Central memory CD8-positive, alpha-beta T cell (primary cell): ENCODE data around the gene PKP4.

Experiments
- ATAC-seq: fragments of 150-1000 bp; cut with Tn5 transposase; replicated peaks from 2 replicates; pipeline ENCODE4 v1.10.0; 2022; ENCODE audit warnings: mild to moderate bottlenecking, moderate FRiP score, moderate number of reproducible peaks; ENCODE audit not compliant: poor library complexity, severe bottlenecking; ENCODE audit errors: extremely low read depth
- DNase-seq, 2 donors: peaks; one replicate each; pipeline ENCODE4 v3.0.0; 2021; ENCODE audit warnings: low spot score in 2 of 2
- H3K27ac Mint-ChIP-seq: one replicate; pipeline ENCODE4 v1.8.0; 2022; ENCODE audit warnings: low read depth, mild to moderate bottlenecking, moderate library complexity, mixed read lengths
- H3K27me3 Mint-ChIP-seq: one replicate; pipeline ENCODE4 v1.8.0; 2022; ENCODE audit warnings: mixed read lengths
- H3K36me3 Mint-ChIP-seq: one replicate; pipeline ENCODE4 v1.8.0; 2022; ENCODE audit warnings: mild to moderate bottlenecking, moderate library complexity, mixed read lengths; ENCODE audit not compliant: insufficient read depth
- H3K4me1 Mint-ChIP-seq: one replicate; pipeline ENCODE4 v1.8.0; 2022; ENCODE audit warnings: mixed read lengths
- H3K4me3 Mint-ChIP-seq: one replicate; pipeline ENCODE4 v1.8.0; 2022; ENCODE audit warnings: mild to moderate bottlenecking, moderate library complexity, mixed read lengths
- H3K9me3 Mint-ChIP-seq: one replicate; pipeline ENCODE4 v1.8.0; 2022; ENCODE audit warnings: mixed read lengths

PKP4 gene

GRCh38 chr2:158600155-158600802 lies 143.5 kb downstream of the PKP4 start:
- DNase-seq: no peak
- ATAC-seq: no peak
- Mint-ChIP-seq H3K27ac (no peak overlapping the region), H3K27me3 (no peaks in the 10 kb centered on the region), H3K4me3 (no peak overlapping the region), H3K9me3 (no peaks in the 10 kb centered on the region), H3K4me1 (no peaks in the 10 kb centered on the region), H3K36me3 (no peaks in the 10 kb centered on the region)

- H3K9me3 Mint-ChIP-seq: no peaks in the 10 kb centered on the region
- ATAC-seq (no peak), DNase-seq (no peak)
- H3K27me3 Mint-ChIP-seq: no peaks in the 10 kb centered on the region
- H3K4me1 Mint-ChIP-seq: no peaks in the 10 kb centered on the region
- no peaks in the 10 kb centered on the region for H3K36me3 Mint-ChIP-seq
- no peak overlapping the region for H3K27ac Mint-ChIP-seq
- H3K4me3 Mint-ChIP-seq: no peak overlapping the region
These were observed 145.3 kb downstream of the PKP4 start for GRCh38 chr2:158602027-158602426.

- Mint-ChIP-seq H3K36me3 (no peaks in the 10 kb centered on the region), H3K27ac (no peak overlapping the region), H3K4me3 (no peak overlapping the region), H3K4me1 (no peaks in the 10 kb centered on the region), H3K9me3 (no peaks in the 10 kb centered on the region), H3K27me3 (no peaks in the 10 kb centered on the region)
- ATAC-seq: no peak
- DNase-seq: no peak
These were observed 146.5 kb downstream of the PKP4 start for GRCh38 chr2:158603205-158603604.

- no peaks in the 10 kb centered on the region for H3K9me3 Mint-ChIP-seq
- no peaks in the 10 kb centered on the region for H3K4me1 Mint-ChIP-seq
- no peaks in the 10 kb centered on the region for H3K27me3 Mint-ChIP-seq
- ATAC-seq (no peak), DNase-seq (no peak)
- H3K27ac Mint-ChIP-seq: no peak overlapping the region
- no peaks in the 10 kb centered on the region for H3K36me3 Mint-ChIP-seq
- H3K4me3 Mint-ChIP-seq: no peak overlapping the region
These were observed 147.2 kb downstream of the PKP4 start for GRCh38 chr2:158603986-158604385.

- H3K4me1 Mint-ChIP-seq: no peaks in the 10 kb centered on the region
- no peak for ATAC-seq
These were observed 153.3 kb downstream of the PKP4 start for GRCh38 chr2:158610059-158610458.

GRCh38 chr2:158616480-158617000 lies 159.8 kb downstream of the PKP4 start:
- no peak for ATAC-seq
- no peak overlapping the region for H3K27ac Mint-ChIP-seq
- DNase-seq: no peak
- H3K27me3 Mint-ChIP-seq: no peaks in the 10 kb centered on the region
- no peak overlapping the region for H3K4me3 Mint-ChIP-seq
- H3K36me3 Mint-ChIP-seq: no peaks in the 10 kb centered on the region
- H3K4me1 Mint-ChIP-seq: no peaks in the 10 kb centered on the region
- no peaks in the 10 kb centered on the region for H3K9me3 Mint-ChIP-seq

More at GRCh38 chr2:158610059-158610458, 153.3 kb downstream of the PKP4 start:
- DNase-seq: no peak
- no peak overlapping the region for H3K4me3 Mint-ChIP-seq
- H3K9me3 Mint-ChIP-seq: no peaks in the 10 kb centered on the region
- no peak overlapping the region for H3K27ac Mint-ChIP-seq
- H3K36me3 Mint-ChIP-seq: no peaks in the 10 kb centered on the region
- no peaks in the 10 kb centered on the region for H3K27me3 Mint-ChIP-seq

- H3K36me3 Mint-ChIP-seq: no peaks in the 10 kb centered on the region
- no peak for DNase-seq
- H3K27me3 Mint-ChIP-seq: no peaks in the 10 kb centered on the region
- no peaks in the 10 kb centered on the region for H3K9me3 Mint-ChIP-seq
- no peaks in the 10 kb centered on the region for H3K4me1 Mint-ChIP-seq
- H3K27ac Mint-ChIP-seq: no peak overlapping the region
- H3K4me3 Mint-ChIP-seq: no peak overlapping the region
- no peak for ATAC-seq
These were observed 162.2 kb downstream of the PKP4 start for GRCh38 chr2:158618891-158619490.

GRCh38 chr2:158619496-158619895 lies 162.7 kb downstream of the PKP4 start:
- Mint-ChIP-seq H3K4me1 (no peaks in the 10 kb centered on the region), H3K36me3 (peaks cover under 1% of the 10 kb centered on the region), H3K27me3 (no peaks in the 10 kb centered on the region), H3K9me3 (no peaks in the 10 kb centered on the region), H3K27ac (no peak overlapping the region), H3K4me3 (no peak overlapping the region)
- DNase-seq: no peak
- no peak for ATAC-seq

GRCh38 chr2:158620656-158621055 lies 163.9 kb downstream of the PKP4 start:
- Mint-ChIP-seq H3K36me3 (peaks cover 2% of the 10 kb centered on the region), H3K27ac (no peak overlapping the region), H3K4me3 (no peak overlapping the region), H3K27me3 (no peaks in the 10 kb centered on the region), H3K4me1 (no peaks in the 10 kb centered on the region), H3K9me3 (no peaks in the 10 kb centered on the region)
- ATAC-seq: no peak
- DNase-seq: no peak

GRCh38 chr2:158624071-158624667 lies 167.4 kb downstream of the PKP4 start:
- Mint-ChIP-seq H3K27ac (no peak overlapping the region), H3K36me3 (peaks cover 2% of the 10 kb centered on the region), H3K4me3 (no peak overlapping the region), H3K4me1 (no peaks in the 10 kb centered on the region), H3K9me3 (no peaks in the 10 kb centered on the region), H3K27me3 (no peaks in the 10 kb centered on the region)
- no peak for ATAC-seq
- no peak for DNase-seq

GRCh38 chr2:158624961-158625360 lies 168.2 kb downstream of the PKP4 start:
- Mint-ChIP-seq H3K9me3 (no peaks in the 10 kb centered on the region), H3K27me3 (no peaks in the 10 kb centered on the region), H3K4me1 (no peaks in the 10 kb centered on the region), H3K36me3 (peaks cover 2% of the 10 kb centered on the region), H3K4me3 (no peak overlapping the region), H3K27ac (no peak overlapping the region)
- no peak for DNase-seq
- ATAC-seq: no peak

- Mint-ChIP-seq H3K4me1 (no peaks in the 10 kb centered on the region), H3K27ac (no peak overlapping the region), H3K4me3 (no peak overlapping the region), H3K36me3 (peaks cover 4% of the 10 kb centered on the region), H3K27me3 (no peaks in the 10 kb centered on the region), H3K9me3 (no peaks in the 10 kb centered on the region)
- ATAC-seq (no peak), DNase-seq (no peak)
These were observed 172.4 kb downstream of the PKP4 start for GRCh38 chr2:158629116-158629515.

- H3K4me1 Mint-ChIP-seq: no peaks in the 10 kb centered on the region
- no peak for ATAC-seq
- H3K4me3 Mint-ChIP-seq: no peak overlapping the region
- no peaks in the 10 kb centered on the region for H3K9me3 Mint-ChIP-seq
- peaks cover 2% of the 10 kb centered on the region for H3K36me3 Mint-ChIP-seq
- H3K27ac Mint-ChIP-seq: no peak overlapping the region
- no peaks in the 10 kb centered on the region for H3K27me3 Mint-ChIP-seq
- no peak for DNase-seq
These were observed 176.5 kb downstream of the PKP4 start for GRCh38 chr2:158633261-158633660.
